ENCODE results near the gene WDR82.

DNA sequence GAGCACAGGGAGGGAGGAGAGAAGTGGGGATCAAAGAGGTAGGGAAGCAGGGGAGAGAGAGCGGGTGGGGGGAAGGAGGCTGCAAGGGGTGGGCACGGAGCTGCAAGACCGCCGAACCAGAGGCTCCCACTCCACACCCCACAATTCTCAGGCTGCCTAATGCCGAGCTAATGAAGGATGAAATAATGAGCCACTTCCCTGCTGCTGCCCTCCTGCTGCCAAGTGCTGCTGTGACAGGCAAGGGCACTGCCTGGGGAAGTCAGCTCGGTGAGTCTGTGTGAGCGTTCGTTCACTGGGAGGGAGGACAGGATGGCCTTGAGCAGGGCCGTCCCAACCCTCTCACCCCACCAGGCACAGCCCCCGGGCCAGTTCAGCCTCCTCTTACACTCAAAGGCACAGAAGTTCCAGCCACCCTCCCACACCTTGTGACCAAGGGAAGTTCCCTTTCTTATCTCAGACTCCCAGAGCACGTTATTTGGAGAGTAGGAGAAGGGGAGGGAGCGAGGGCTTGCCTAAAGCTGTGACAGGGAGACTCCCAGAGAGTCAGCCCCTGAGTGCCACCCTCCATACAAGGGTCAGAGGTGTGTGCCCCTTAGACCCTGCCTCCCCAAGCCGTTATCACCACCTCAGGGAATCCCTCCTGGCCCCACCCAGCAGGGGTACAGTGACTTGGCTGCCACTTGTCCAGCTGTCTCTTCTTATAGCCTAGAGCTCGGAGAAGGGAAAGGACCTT, 21.6 kb upstream of the WDR82 start:
- no peak for TF ChIP-seq ZNF70 (CRISPR knock-in tag; IDR thresholded peaks at IDR 0.05)
- no peak for TF ChIP-seq RARB (CRISPR knock-in tag; IDR thresholded peaks at IDR 0.05)
- TF ChIP-seq ZFP30 (CRISPR knock-in tag; IDR thresholded peaks at IDR 0.05): no peak
- no peak for TF ChIP-seq PATZ1 (CRISPR knock-in tag; IDR thresholded peaks at IDR 0.05; ENCODE audit: borderline replicate concordance)
- TF ChIP-seq ZFP3 (CRISPR knock-in tag; IDR thresholded peaks at IDR 0.05): no peak
- TF ChIP-seq ARNTL (CRISPR knock-in tag; IDR thresholded peaks at IDR 0.05; ENCODE audit: borderline replicate concordance, low read depth): no peak
- TF ChIP-seq ZNF565 (CRISPR knock-in tag; conservative IDR thresholded peaks at IDR 0.05; ENCODE audit: low read depth): no peak
- TF ChIP-seq, protein P1, sequence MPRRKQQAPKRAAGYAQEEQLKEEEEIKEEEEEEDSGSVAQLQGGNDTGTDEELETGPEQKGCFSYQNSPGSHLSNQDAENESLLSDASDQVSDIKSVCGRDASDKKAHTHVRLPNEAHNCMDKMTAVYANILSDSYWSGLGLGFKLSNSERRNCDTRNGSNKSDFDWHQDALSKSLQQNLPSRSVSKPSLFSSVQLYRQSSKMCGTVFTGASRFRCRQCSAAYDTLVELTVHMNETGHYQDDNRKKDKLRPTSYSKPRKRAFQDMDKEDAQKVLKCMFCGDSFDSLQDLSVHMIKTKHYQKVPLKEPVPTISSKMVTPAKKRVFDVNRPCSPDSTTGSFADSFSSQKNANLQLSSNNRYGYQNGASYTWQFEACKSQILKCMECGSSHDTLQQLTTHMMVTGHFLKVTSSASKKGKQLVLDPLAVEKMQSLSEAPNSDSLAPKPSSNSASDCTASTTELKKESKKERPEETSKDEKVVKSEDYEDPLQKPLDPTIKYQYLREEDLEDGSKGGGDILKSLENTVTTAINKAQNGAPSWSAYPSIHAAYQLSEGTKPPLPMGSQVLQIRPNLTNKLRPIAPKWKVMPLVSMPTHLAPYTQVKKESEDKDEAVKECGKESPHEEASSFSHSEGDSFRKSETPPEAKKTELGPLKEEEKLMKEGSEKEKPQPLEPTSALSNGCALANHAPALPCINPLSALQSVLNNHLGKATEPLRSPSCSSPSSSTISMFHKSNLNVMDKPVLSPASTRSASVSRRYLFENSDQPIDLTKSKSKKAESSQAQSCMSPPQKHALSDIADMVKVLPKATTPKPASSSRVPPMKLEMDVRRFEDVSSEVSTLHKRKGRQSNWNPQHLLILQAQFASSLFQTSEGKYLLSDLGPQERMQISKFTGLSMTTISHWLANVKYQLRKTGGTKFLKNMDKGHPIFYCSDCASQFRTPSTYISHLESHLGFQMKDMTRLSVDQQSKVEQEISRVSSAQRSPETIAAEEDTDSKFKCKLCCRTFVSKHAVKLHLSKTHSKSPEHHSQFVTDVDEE (CRISPR knock-in tag; IDR thresholded peaks at IDR 0.05): no peak
- TF ChIP-seq OSR1 (CRISPR knock-in tag; IDR thresholded peaks at IDR 0.05): no peak
- TF ChIP-seq SNAI2 (CRISPR knock-in tag; IDR thresholded peaks at IDR 0.05): 0 out of 2 replicates have a peak, but pooled peaks have one; percentile 5
- TF ChIP-seq ESRRG (CRISPR knock-in tag; IDR thresholded peaks at IDR 0.05): no peak
- TF ChIP-seq GLIS3 (CRISPR knock-in tag; IDR thresholded peaks at IDR 0.05): no peak
- no peak for TF ChIP-seq CREB5 (CRISPR knock-in tag; IDR thresholded peaks at IDR 0.05; ENCODE audit: low read depth)
